ENCODE data around the gene STK39.

Gene STK39

GRCh38 chr2:168182550-168183249, 64.7 kb downstream of the STK39 start:
- DNase-seq = no peak

- DNase-seq = no peak
Measured at GRCh38 chr2:168181825-168182224, 65.6 kb downstream of the STK39 start.

GRCh38 chr2:168180914-168181313, 66.5 kb downstream of the STK39 start:
- DNase-seq = no peak

GRCh38 chr2:168180483-168180882, 66.9 kb downstream of the STK39 start:
- DNase-seq = no peak

GRCh38 chr2:168179592-168179991, 67.8 kb downstream of the STK39 start:
- DNase-seq = no peak

- DNase-seq = no peak
Measured at GRCh38 chr2:168178520-168179324, 68.7 kb downstream of the STK39 start.

GRCh38 chr2:168176402-168176801, 71.0 kb downstream of the STK39 start:
- DNase-seq = no peak

GRCh38 chr2:168175469-168175868, 71.9 kb downstream of the STK39 start:
- DNase-seq = no peak

GRCh38 chr2:168174756-168175155, 72.6 kb downstream of the STK39 start:
- no peak for DNase-seq

- DNase-seq = no peak
Measured at GRCh38 chr2:168172071-168172470, 75.3 kb downstream of the STK39 start.

- DNase-seq = no peak
Measured at GRCh38 chr2:168171059-168171762, 76.2 kb downstream of the STK39 start.

- DNase-seq = no peak
Measured at GRCh38 chr2:168169097-168169745, 78.2 kb downstream of the STK39 start.

- DNase-seq = no peak
Measured at GRCh38 chr2:168167511-168168263, 79.7 kb downstream of the STK39 start.

GRCh38 chr2:168166902-168167510, 80.4 kb downstream of the STK39 start:
- DNase-seq = no peak

- DNase-seq = no peak
Measured at GRCh38 chr2:168165985-168166901, 81.2 kb downstream of the STK39 start.

GRCh38 chr2:168165397-168165796, 82.0 kb downstream of the STK39 start:
- DNase-seq = no peak

- no peak for DNase-seq
Measured at GRCh38 chr2:168160897-168161296, 86.5 kb downstream of the STK39 start.

GRCh38 chr2:168159754-168160585, 87.4 kb downstream of the STK39 start:
- DNase-seq = no peak

GRCh38 chr2:168158586-168158985, 88.8 kb downstream of the STK39 start:
- DNase-seq = no peak

GRCh38 chr2:168157926-168158325, 89.5 kb downstream of the STK39 start:
- no peak for DNase-seq
